ENCODE measurements around the gene PRKAR1B. TPM values are rescaled to one million over a fixed set of nuclear protein-coding genes. Genes with fewer than 3 reads are reported as not detected.

The PRKAR1B gene
- total RNA-seq, 1 donor from 2014 or later = 14.7 TPM

GRCh38 chr7:710161-710560 is 16.9 kb downstream of the PRKAR1B start:
- peak overlapping the region; percentile 24 for H3K27ac Mint-ChIP-seq (ENCODE audit: unreplicated experiment)
- peaks cover 5% of the 10 kb centered on the region for H4K20me1 ChIP-seq (ENCODE audit: insufficient read depth, low read length)

GRCh38 chr7:707296-708000 is 19.6 kb downstream of the PRKAR1B start:
- H3K4me1 ChIP-seq (ENCODE audit: insufficient read depth, low read length) = no peaks in the 10 kb centered on the region
- Mint-ChIP-seq H3K4me1 (ENCODE audit: low read depth, unreplicated experiment) (peaks cover 2% of the 10 kb centered on the region), H3K9me3 (ENCODE audit: unreplicated experiment) (peaks cover 7% of the 10 kb centered on the region), H3K27me3 (ENCODE audit: low read depth, unreplicated experiment) (no peaks in the 10 kb centered on the region), H3K27ac (ENCODE audit: unreplicated experiment) (no peak overlapping the region), H3K36me3 (ENCODE audit: low read depth, unreplicated experiment) (peaks cover 6% of the 10 kb centered on the region), H3K4me3 (ENCODE audit: unreplicated experiment) (no peak overlapping the region)
- H3K4me3 ChIP-seq (ENCODE audit: insufficient read depth, low read depth, low read length) = no peak overlapping the region
- no peak overlapping the region for H2AFZ ChIP-seq (ENCODE audit: low read depth, low read length)
- H4K20me1 ChIP-seq (ENCODE audit: insufficient read depth, low read length) = no peaks in the 10 kb centered on the region
- H3K27me3 ChIP-seq (ENCODE audit: insufficient read depth, low read length) = no peaks in the 10 kb centered on the region
- no peak overlapping the region for H3K27ac ChIP-seq (ENCODE audit: low read depth, low read length)
- H3K4me2 ChIP-seq (ENCODE audit: low read length) = no peak overlapping the region
- H3K9ac ChIP-seq (ENCODE audit: low read length) = no peak overlapping the region
- TF ChIP-seq CTCF (IDR thresholded peaks at IDR 0.05; ENCODE audit: insufficient read depth, low read depth, low read length) = no peak
- TF ChIP-seq EZH2 (IDR thresholded peaks at IDR 0.05; ENCODE audit: insufficient read depth, low read length) = no peak
- DNase-seq (ENCODE audit: low read depth) (no peak), FAIRE-seq (no peak)
- no peaks in the 10 kb centered on the region for H3K36me3 ChIP-seq (ENCODE audit: insufficient read depth, low read length)
- no peaks in the 10 kb centered on the region for H3K79me2 ChIP-seq (ENCODE audit: insufficient read depth, low read length)
- no peaks in the 10 kb centered on the region for H3K9me3 ChIP-seq (ENCODE audit: insufficient read depth, low read depth, low read length)

More at GRCh38 chr7:710161-710560, 16.9 kb downstream of the PRKAR1B start:
- Histone ChIP-seq H3K79me2 (ENCODE audit: insufficient read depth, low read length) (no peaks in the 10 kb centered on the region), H3K27ac (ENCODE audit: low read depth, low read length) (no peak overlapping the region), H2AFZ (ENCODE audit: low read depth, low read length) (no peak overlapping the region), H3K9me3 (ENCODE audit: insufficient read depth, low read depth, low read length) (no peaks in the 10 kb centered on the region), H3K9ac (ENCODE audit: low read length) (no peak overlapping the region), H3K4me2 (ENCODE audit: low read length) (no peak overlapping the region), H3K36me3 (ENCODE audit: insufficient read depth, low read length) (no peaks in the 10 kb centered on the region), H3K27me3 (ENCODE audit: insufficient read depth, low read length) (peaks cover 2% of the 10 kb centered on the region), H3K4me1 (ENCODE audit: insufficient read depth, low read length) (no peaks in the 10 kb centered on the region), H3K4me3 (ENCODE audit: insufficient read depth, low read depth, low read length) (no peak overlapping the region)
- Mint-ChIP-seq H3K27me3 (ENCODE audit: low read depth, unreplicated experiment) (peaks cover 8% of the 10 kb centered on the region), H3K9me3 (ENCODE audit: unreplicated experiment) (no peaks in the 10 kb centered on the region), H3K4me3 (ENCODE audit: unreplicated experiment) (no peak overlapping the region), H3K36me3 (ENCODE audit: low read depth, unreplicated experiment) (peaks cover 3% of the 10 kb centered on the region), H3K4me1 (ENCODE audit: low read depth, unreplicated experiment) (peaks cover 2% of the 10 kb centered on the region)
- FAIRE-seq (no peak), DNase-seq (ENCODE audit: low read depth) (no peak)
- TF ChIP-seq CTCF (IDR thresholded peaks at IDR 0.05; ENCODE audit: insufficient read depth, low read depth, low read length) (no peak), EZH2 (IDR thresholded peaks at IDR 0.05; ENCODE audit: insufficient read depth, low read length) (no peak)

- Mint-ChIP-seq H3K4me1 (ENCODE audit: low read depth, unreplicated experiment) (peaks cover 5% of the 10 kb centered on the region), H3K27ac (ENCODE audit: unreplicated experiment) (no peak overlapping the region), H3K4me3 (ENCODE audit: unreplicated experiment) (no peak overlapping the region), H3K27me3 (ENCODE audit: low read depth, unreplicated experiment) (no peaks in the 10 kb centered on the region), H3K9me3 (ENCODE audit: unreplicated experiment) (peaks cover 9% of the 10 kb centered on the region), H3K36me3 (ENCODE audit: low read depth, unreplicated experiment) (peaks cover 6% of the 10 kb centered on the region)
- no peak overlapping the region for H3K4me3 ChIP-seq (ENCODE audit: insufficient read depth, low read depth, low read length)
- H3K9me3 ChIP-seq (ENCODE audit: insufficient read depth, low read depth, low read length) = no peaks in the 10 kb centered on the region
- no peak overlapping the region for H2AFZ ChIP-seq (ENCODE audit: low read depth, low read length)
- TF ChIP-seq EZH2 (IDR thresholded peaks at IDR 0.05; ENCODE audit: insufficient read depth, low read length) (no peak), CTCF (IDR thresholded peaks at IDR 0.05; ENCODE audit: insufficient read depth, low read depth, low read length) (no peak)
- H4K20me1 ChIP-seq (ENCODE audit: insufficient read depth, low read length) = no peaks in the 10 kb centered on the region
- H3K79me2 ChIP-seq (ENCODE audit: insufficient read depth, low read length) = no peaks in the 10 kb centered on the region
- DNase-seq (ENCODE audit: low read depth) (no peak), FAIRE-seq (no peak)
- H3K9ac ChIP-seq (ENCODE audit: low read length) = no peak overlapping the region
- H3K4me1 ChIP-seq (ENCODE audit: insufficient read depth, low read length) = no peaks in the 10 kb centered on the region
- H3K27ac ChIP-seq (ENCODE audit: low read depth, low read length) = no peak overlapping the region
- no peaks in the 10 kb centered on the region for H3K27me3 ChIP-seq (ENCODE audit: insufficient read depth, low read length)
- H3K36me3 ChIP-seq (ENCODE audit: insufficient read depth, low read length) = no peaks in the 10 kb centered on the region
- no peak overlapping the region for H3K4me2 ChIP-seq (ENCODE audit: low read length)
These were observed 20.4 kb downstream of the PRKAR1B start for GRCh38 chr7:706721-707120.

All from astrocyte (in vitro differentiated cells and primary cell).